Measurements from ENCODE around the gene PLD1.

PLD1 gene

GRCh38 chr3:171672124-171672523, 138.2 kb downstream of the PLD1 start:
- H3K4me3 ChIP-seq (ENCODE audit: low read length) = no peak overlapping the region

DNA sequence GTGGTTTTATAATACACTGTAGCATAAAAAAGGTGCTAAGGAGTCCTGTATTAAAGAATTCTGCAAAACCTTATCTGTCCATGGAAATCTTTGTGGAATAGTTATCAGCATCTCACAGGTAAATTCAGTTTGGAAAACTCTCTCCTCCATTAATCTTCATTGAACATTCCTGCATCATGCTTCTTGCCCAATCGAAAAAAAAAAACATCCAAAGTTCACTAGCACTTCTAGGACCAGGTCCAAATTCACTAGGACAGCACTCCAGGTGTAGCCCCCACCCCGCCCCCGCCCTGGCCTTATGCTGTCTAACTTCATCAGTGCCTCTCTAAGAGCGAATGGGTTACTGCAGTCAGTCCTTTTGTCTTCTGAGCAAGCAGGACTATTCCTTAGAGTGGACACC, 138.6 kb downstream of the PLD1 start:
- no peak for TF ChIP-seq ZNF274 (IDR thresholded peaks at IDR 0.05; ENCODE audit: low read depth, low read length)
- H3K4me3 ChIP-seq (ENCODE audit: low read length) = no peak overlapping the region

More at GRCh38 chr3:171672124-171672523, 138.2 kb downstream of the PLD1 start:
- no peak for TF ChIP-seq ZNF274 (IDR thresholded peaks at IDR 0.05; ENCODE audit: low read depth, low read length)

- TF ChIP-seq ZNF274 (IDR thresholded peaks at IDR 0.05; ENCODE audit: low read depth, low read length) = no peak
Measured at GRCh38 chr3:171666516-171666915, 143.8 kb downstream of the PLD1 start.

GRCh38 chr3:171663805-171664204, 146.5 kb downstream of the PLD1 start:
- no peak overlapping the region for H3K4me3 ChIP-seq (ENCODE audit: low read length)
- no peak for TF ChIP-seq ZNF274 (IDR thresholded peaks at IDR 0.05; ENCODE audit: low read depth, low read length)

More at GRCh38 chr3:171666516-171666915, 143.8 kb downstream of the PLD1 start:
- no peak overlapping the region for H3K4me3 ChIP-seq (ENCODE audit: low read length)

- TF ChIP-seq ZNF274 (IDR thresholded peaks at IDR 0.05; ENCODE audit: low read depth, low read length) = no peak
- no peak overlapping the region for H3K4me3 ChIP-seq (ENCODE audit: low read length)
Measured at GRCh38 chr3:171661484-171661883, 148.8 kb downstream of the PLD1 start.

- H3K4me3 ChIP-seq (ENCODE audit: low read length) = no peak overlapping the region
- no peak for TF ChIP-seq ZNF274 (IDR thresholded peaks at IDR 0.05; ENCODE audit: low read depth, low read length)
Measured at GRCh38 chr3:171660188-171660587, 150.1 kb downstream of the PLD1 start.

- H3K4me3 ChIP-seq (ENCODE audit: low read length) = no peak overlapping the region
- no peak for TF ChIP-seq ZNF274 (IDR thresholded peaks at IDR 0.05; ENCODE audit: low read depth, low read length)
Measured at GRCh38 chr3:171658841-171659240, 151.4 kb downstream of the PLD1 start.

DNA sequence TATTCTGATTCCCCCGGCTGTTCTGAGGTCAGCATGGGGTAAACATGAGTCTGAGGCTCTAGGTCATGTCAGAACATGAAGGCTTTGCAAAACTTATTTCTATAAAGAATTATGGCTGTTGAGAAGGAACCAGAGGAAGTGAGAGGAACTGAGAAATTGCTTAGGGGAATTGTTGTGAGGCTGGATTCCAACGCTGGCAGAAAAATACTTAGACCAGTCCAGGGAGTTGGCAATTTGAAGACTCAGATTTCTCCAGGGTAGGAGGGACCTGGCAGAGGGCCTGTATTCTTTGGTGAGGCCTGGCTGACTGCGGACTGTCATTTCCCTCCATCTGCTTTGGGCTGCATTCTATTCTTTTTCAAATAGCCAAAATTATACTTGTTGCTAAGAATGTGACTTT, 155.5 kb downstream of the PLD1 start:
- H3K4me3 ChIP-seq (ENCODE audit: low read length) = no peak overlapping the region
- TF ChIP-seq ZNF274 (IDR thresholded peaks at IDR 0.05; ENCODE audit: low read depth, low read length) = no peak

DNA sequence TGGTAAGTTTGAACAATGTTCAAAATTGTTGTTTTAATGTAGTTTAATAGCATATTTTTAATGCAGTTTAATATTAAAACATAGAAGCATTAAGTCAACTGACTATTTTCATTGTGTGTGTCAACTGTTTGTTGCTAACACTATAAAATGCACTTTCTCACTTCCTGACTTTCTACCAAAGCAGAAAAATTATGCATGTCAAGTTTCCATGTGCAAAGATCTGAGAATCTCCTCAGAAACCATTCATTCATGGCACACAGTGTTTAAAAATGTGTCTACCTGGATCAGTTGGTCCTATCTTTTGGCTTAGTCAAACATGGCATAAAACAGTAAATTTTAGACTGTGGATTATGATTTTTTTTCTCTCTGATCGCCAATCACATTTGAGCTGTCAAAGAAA, 156.0 kb downstream of the PLD1 start:
- TF ChIP-seq ZNF274 (IDR thresholded peaks at IDR 0.05; ENCODE audit: low read depth, low read length) = no peak
- no peak overlapping the region for H3K4me3 ChIP-seq (ENCODE audit: low read length)

- no peak for TF ChIP-seq ZNF274 (IDR thresholded peaks at IDR 0.05; ENCODE audit: low read depth, low read length)
- H3K4me3 ChIP-seq (ENCODE audit: low read length) = no peak overlapping the region
Measured at GRCh38 chr3:171653701-171654100, 156.6 kb downstream of the PLD1 start.

DNA sequence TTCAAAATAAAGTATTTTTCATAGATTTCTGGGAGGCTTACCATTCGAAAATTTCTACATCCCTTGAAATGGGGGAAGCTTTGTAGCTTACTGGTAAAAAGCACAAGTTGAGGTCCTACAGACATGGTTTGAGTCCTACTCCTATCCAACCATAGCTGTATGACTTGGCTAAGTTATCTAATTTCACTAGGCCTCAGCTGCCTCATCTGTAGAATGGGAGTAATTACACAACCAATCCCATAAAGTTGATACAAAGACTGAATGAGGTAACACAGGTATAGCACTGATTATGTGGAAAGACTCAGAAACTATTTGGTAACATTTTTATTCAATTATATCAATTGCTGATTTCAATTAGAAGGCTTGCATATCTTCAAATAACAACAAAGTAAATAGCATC, 157.4 kb downstream of the PLD1 start:
- no peak overlapping the region for H3K4me3 ChIP-seq (ENCODE audit: low read length)
- no peak for TF ChIP-seq ZNF274 (IDR thresholded peaks at IDR 0.05; ENCODE audit: low read depth, low read length)

GRCh38 chr3:171649911-171650592, 160.2 kb downstream of the PLD1 start:
- TF ChIP-seq ZNF274 (IDR thresholded peaks at IDR 0.05; ENCODE audit: low read depth, low read length) = no peak
- no peak overlapping the region for H3K4me3 ChIP-seq (ENCODE audit: low read length)

GRCh38 chr3:171649267-171649666, 161.0 kb downstream of the PLD1 start:
- TF ChIP-seq ZNF274 (IDR thresholded peaks at IDR 0.05; ENCODE audit: low read depth, low read length) = no peak

DNA sequence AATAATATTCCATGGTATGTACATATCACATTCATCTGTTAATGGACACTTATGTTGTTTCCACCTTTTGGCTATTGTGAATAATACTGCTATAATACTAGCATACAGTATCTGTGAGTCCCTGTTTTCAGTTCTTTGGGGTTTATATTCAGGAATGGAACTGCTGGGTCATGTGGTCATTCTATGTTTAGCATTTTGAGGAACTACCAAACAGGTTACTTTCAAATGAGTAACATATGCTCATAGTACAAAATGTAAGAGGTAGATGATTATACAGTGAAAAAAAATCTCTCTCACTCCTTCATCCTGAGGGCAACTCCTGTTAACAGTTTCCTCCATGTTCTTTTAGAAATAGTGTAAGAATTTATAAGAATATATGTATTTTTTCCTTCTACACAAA, 162.2 kb downstream of the PLD1 start:
- H3K4me3 ChIP-seq (ENCODE audit: low read length) = no peak overlapping the region
- no peak for TF ChIP-seq ZNF274 (IDR thresholded peaks at IDR 0.05; ENCODE audit: low read depth, low read length)

More at GRCh38 chr3:171649267-171649666, 161.0 kb downstream of the PLD1 start:
- no peak overlapping the region for H3K4me3 ChIP-seq (ENCODE audit: low read length)

- no peak overlapping the region for H3K4me3 ChIP-seq (ENCODE audit: low read length)
- no peak for TF ChIP-seq ZNF274 (IDR thresholded peaks at IDR 0.05; ENCODE audit: low read depth, low read length)
Measured at GRCh38 chr3:171646357-171647133, 163.7 kb downstream of the PLD1 start.
